ENCODE measurements around the gene DCX.

DCX gene

DNA sequence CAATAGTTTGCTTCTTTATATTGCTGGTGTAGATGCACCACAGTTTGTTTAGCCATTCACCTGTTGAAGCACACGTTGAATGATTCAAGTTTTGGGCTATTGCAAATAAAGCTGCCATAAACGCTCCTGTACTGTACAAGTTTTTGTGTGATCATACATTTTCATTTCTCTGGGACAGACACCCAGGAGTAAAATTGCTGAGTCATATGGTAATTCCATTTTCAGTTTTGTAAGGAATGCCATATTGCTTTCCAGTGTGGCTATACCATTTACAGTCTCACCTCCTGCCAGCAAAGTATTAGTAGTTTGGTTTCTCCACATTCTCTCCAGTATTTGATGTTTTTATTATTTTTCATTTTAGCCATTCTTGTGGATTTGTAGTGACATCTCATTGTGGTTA is 109.7 kb downstream of the DCX start:
- DNase-seq = no peak

DNA sequence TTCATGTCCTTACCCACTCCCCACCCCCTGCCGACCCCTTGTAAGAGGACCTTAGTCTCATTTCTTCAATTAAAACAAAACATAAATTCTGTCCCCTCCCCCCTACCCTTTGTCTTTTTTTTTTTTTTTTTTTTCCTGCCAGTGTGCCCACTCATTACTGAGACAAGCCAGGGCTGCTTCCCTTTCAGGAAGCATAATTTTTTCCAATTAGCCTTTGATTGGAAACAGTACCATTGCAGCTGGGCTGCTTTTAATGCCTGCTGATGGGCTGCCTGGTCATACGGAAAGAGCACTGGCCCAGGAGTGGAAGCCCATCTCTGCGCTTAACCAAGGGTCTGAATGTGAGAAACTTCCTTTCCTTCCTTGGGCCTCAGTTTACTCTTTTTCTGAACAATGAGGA is 123.2 kb downstream of the DCX start:
- DNase-seq = no peak

DNA sequence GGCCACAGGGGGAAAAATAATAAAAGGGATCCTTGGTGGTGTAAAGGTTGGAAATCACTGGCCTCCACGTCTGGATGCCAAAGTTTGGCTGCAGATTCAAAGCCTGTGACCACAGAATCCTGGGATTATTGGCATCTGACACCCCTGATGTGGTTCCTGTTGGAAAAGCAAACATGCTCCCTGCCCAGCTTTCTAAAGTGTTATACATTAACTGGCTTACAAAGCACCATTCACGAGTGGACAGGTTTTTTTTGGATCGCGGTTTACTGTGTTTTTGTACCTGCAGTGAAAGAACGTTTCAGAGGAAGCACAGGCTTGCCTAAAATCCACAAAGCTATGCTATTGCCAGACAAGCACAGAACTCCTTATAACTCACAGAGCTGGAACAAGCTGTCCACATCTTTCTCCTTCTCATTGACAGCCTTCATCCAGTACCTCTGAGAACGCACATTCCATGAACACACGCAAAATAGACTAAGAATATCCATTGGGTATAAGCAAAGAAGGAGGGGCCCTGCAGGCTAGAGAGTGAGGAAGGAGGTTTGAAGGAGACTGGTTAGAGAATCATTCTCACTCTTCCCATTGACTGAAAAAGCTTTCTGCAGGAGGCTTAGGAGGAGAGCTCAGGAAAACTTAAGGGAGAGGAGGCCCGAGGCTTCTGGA is 127.2 kb downstream of the DCX start:
- no peak for DNase-seq

DNA sequence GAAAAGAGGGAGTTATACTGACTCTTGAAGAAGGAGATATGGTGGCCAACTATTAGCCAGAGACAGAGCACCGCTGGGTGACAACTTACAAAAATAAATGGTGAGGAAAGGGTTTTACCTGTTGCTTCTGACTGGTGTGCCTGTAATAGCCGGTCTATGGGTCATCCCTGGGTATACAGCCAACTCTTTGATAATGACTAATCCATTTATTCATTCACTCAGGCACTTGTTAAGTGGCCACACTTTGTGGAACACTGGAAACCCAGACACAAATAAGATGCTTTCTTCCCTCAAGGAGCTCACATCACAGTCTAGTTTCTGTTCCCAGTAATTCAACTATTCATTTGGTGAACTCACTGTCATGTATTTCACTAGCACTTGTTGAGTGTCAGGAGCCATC is 128.5 kb downstream of the DCX start:
- DNase-seq = no peak

DNA sequence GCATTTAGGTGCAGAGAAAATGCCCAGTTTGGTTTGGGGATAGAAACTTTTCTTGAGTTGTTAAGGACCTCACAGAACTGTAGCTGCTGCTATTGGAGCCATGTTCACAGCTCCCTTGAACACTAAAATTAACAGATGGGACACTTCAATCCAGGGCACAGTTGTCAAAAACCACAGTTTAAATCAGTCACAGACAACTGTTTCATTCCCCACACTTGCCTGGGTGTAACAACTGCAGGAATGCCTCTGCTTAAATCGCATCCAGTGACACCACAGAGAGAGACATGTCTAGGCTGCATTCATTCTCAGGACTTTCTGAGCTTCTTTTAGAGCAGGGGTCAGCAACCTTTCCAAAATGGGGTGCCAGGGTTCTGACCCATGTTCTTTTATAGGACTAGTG is 129.0 kb downstream of the DCX start:
- DNase-seq = no peak

DNA sequence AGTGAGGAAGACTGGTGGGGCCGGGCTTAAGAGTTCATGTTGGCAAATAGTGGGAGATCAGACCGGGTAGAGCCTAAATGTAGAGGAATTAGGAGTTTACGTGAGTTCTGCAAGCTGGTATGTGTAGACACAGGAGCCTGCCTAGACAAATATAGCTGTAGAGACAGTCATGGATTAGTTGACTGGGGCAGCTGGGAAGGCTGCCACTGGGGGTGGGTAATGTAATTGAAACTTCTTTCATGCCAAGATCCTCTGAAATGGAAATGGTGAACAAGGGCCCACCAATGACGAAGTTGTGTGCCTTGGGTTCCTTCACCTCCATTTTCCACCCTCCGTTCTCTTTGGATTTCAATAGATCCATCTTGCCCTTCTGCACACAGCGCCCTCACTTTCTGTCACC is 129.9 kb downstream of the DCX start:
- DNase-seq = no peak

DNA sequence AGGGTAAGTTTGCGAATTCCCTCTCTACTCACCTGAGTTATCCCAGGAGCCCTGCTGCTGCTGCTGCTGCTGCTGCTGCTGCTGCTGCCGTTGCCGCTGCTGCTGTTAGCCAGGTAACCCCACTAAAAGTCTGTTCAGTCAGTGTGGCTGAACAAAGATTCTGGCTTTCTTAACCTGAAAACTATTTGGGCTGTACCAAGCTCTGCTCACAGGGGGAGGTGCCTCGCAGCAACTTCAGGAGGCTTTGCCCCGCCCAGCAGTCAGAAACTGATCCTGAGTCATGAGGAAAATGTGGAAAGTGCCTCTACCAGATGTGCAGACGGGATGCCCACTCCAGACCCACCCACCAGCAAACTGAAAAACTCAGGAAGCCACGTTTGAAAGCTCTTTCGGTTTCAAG is 141.7 kb downstream of the DCX start, which contains the start of gene CAPN6:
CAPN6 (minus strand) TSS at position 145 of the 400 bp plus-strand sequence. CDS start 6,547 bp downstream, outside the sequence.
- DNase-seq = no peak

DNA sequence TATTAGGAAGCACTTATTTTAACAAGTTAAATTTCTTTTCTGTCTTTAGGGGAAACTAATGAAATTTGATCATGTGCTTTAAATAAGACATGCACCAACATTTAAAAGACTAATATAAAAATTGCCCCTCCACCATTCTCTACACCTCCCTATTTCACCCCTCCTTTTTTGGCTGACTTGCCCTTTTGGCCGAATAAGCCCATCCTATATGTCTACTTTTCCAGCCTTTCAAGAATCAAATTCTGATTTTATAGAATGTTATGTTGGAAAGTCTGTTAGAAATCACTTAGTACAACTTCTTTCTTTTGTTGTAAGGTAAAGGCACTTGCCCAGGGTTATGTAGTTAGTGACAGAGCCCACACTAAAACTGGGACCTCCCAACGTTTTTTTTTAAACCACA is 143.5 kb downstream of the DCX start:
- no peak for DNase-seq

DNA sequence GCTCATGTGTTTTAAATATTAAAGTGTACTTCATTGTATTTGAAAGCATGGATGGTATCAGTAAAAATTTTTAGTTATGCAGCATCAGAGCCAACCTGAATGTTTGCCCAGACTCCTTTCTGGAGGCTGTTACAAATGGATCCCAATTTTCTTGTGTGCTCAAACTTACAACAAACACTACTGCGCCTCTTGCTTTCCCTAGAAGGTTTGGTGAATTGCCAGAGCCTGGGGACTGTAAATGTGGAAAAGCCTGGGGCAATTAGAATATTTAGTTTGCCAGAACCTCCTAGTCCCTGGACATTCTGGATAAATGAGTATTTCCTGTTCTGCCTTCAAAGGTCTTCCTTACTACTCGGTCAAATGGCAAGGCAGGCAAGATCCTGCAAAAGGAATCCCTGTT is 146.5 kb downstream of the DCX start:
- DNase-seq = no peak

DNA sequence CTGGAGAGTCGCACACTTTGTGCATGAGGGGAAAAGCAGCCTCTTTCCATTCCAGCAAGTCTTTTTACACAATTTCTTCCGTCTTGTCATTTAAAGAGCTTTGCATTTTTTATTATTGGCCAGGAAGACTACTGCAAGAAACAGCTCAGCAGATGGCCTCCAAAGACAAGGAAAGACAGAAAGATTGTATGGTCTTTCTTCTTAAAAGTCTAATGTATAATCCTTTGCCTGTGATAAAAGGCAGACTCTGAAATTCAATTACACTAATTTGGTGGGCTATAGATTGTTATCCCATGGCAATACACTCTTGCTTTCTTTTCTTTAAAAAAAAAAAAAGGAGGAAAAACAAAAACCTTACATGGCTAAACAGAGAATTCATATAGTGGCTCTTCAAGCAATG is 147.6 kb downstream of the DCX start:
- DNase-seq = no peak

DNA sequence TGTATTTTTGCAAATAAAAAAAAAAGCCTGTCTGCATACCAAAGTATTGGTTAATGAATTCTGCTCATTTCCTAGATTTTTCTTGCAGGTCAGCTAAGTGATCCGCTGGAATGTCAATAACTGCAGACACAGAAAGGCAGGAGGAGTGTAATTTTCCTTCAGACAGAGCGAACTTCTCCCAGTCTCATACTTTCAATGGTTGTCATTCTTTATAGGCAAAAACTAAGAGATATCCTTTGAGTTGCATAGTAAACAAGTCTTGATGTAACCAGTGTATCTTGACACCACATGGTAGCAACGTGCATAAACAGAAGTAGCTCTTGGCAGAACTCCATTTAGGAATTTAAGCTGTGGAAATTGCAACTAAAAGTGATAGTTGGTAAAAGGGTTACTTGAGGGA is 149.9 kb downstream of the DCX start:
- DNase-seq = no peak

DNA sequence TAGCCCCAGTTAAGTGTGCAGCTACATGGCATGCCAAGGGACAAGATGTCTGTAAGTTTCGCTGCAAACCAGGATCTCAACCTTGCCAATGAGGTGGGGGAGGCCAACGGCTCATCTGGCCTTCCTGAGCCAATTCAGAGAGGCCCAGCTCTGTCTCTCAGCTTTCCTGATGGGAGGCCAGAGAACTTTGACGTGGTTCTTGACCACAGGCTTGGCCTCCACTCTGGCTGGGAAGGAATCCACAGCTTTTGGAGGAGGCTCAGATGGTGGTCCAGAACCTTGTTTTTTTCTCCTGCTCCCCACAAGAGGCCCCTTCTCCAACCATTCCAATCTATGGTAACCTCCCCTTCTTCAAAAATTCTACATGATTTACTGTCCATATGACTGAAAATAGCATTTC is 151.5 kb downstream of the DCX start:
- DNase-seq = no peak

DNA sequence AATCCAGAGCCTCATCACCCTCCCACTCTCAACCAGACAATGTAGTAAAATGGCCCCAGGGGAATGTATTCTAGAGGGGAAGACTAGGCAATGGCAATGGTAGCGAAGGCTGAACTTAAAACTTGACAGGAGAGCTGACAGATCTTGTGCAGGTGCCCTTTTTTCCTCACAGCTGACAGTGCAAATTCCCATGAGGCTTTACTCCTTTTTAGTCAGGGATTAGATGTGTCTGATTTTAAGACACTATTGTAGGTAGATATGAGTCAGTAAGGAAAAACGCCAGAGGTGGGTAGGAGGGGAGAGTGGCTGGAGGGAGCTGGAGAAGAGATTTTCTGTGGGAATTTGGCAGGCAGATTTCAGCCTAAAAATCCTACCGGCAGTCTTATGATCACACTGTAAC is 152.4 kb downstream of the DCX start:
- no peak for DNase-seq

DNA sequence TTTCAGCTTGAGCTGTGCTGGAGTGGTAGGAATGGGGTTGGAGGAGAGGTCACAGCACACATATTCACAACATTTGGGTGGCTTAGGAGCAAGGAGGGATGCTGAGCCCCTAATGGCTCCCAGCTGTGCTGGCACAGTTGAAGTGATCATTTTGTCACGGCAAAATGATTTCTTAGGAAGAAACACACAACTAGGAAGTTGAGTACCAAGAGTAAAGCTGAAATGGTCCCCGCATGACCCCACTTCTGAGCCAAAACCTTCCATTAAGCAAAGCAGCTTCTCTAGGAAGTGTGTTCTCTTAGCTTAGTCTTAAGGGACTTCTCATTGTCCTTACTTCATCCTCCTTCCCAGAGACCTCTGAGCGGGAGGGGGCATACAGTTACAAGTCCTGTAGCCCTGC is 154.3 kb downstream of the DCX start:
- DNase-seq = no peak

DNA sequence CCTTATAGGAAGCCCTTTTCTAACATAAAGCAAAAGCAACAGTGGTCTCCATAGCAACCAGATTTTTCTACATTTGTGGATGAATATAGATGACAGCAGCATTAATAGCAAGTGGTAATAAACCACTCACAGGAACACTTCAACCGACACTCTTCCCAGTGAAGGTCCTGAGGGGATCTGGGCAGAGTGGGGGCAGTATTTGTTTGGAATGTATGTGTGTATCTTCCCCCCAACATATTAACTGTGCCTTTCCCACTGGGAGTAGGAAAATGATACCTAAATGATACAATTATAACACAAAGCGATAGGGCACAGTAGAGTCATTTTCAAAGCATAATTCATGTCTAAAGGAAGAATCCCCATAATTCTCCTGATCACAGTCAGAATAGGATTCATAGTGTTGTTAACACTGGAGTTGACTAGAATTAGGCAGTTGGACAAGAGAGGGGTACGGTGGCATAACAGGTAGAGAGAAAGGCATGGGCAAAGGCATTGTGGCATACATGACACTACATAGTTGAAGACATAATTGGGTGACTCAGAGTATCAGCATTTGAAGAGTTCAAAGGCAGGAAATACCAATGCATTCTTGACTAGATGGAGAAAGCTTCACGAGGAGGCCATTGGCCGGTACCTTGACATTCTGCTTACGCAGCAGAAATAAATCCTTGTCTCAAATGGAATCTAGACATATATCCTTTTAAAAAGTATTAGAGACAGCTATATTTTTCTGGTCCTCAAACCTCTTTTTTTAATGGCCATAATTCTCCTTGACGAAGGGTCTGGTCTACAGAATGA is 156.9 kb downstream of the DCX start:
- DNase-seq = no peak

DNA sequence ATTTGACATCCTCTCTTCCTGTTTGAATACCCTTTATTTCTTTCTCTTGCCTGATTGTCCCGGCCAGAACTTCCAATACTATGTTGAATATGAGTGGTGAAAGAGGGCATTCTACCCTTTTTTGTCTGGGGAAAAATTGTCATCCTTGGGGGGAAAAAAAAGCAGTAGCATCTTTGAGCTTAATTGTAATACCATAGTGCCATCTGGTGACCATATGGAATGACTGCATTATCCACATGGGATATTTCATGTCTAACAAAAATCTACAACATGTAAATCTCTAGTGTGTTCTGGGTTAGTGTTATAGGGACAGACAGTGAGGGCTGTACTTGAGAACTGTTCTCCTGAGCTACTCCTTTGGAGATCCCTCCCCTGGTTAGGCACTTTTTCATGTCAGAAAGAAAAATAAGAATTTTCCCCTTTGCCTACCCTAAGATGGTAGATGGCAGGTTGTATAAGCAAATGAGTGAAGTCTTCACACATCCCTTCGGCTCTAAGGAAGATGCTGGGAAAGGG is 167.7 kb downstream of the DCX start:
- DNase-seq = no peak
